Activated CD4-positive, CD25-positive, alpha-beta regulatory T cell treated with anti-CD3 and anti-CD28 coated beads, Interleukin-2, amount 50 U/mL, for 16 hours (primary cell): ENCODE measurements around the gene LY6G6C.
"Not testable (repeated sequence)": the region's sequence is repeated elsewhere in the genome, so short reads cannot be mapped to it uniquely, and the experiment has no call there.

Experiments
- DNase-seq: peaks from one replicate; pipeline ENCODE4 v3.0.0-alpha.2; 2020; ENCODE audit warnings: low read depth, low spot score

The LY6G6C gene

DNA sequence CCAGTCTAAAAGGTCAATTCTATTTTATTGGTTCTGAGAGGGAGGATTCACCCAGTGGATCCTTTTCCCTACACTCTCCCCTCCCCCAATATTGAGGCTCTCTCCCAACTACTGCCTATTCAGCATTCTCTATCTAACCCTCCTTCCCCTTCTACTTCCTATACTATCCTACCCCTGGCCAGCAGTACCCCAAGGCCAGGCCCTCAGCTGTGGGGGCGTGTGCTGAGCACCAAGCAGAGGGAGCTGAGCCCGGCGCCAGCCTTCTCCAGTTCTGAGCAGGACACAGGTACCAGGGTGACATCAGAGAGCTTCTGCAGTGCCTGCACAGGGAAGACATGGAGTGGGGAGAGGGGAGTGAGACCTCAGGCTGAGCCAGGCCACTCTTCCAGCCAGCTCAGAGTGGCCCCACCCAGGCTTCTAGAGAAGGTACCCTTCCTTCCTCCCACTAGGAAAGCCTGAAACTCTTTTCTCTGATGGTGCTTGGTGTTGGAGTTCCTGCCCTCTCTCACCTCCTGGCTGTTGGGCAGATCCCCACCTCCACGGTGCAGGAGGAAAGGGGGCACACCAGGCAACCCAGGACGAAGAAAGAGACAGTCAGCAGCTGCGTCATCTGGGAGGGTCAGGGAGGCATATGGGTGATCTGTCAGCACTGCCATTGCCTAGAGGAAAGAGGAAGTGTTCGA is 5.6 kb upstream of the LY6G6C start:
- DNase-seq = no peak

DNA sequence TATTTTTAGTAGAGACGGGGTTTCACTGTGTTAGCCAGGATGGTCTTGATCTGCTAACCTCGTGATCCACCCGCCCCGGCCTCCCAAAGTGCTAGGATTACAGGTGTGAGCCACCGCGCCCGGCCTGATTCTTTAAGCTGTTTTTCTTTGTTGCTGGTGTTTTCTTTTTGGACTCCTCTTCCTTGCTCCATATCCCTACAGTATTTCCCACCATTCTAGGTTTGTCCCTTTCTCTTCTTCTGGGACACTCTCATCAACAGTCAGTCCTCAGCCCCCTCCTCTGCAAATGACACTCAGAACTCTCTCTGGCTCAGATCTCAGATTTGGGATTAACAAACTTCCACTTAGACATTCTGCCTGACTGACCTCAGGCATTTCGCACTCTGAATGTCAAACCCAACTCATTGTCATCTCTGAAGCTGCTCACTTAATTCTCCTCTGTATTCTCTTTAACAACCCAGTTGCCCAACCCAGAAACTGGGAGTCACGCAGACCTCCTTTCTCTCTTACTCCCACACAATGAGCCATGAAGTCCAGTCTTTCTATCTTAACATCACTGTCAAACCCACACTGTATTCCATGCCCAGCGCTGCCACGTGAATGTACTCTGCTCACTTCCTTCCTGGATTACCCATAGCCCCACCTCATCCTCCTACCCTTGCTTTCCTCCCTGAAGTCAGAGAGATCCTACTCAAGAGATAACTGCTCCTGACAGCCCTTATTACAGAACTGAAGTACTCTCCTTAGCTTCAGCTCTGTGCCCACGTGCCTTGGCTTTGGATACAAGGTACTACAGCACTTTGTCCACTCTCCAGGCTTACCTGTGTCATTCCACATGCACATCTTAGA is 4.2 kb upstream of the LY6G6C start:
- DNase-seq = no peak

DNA sequence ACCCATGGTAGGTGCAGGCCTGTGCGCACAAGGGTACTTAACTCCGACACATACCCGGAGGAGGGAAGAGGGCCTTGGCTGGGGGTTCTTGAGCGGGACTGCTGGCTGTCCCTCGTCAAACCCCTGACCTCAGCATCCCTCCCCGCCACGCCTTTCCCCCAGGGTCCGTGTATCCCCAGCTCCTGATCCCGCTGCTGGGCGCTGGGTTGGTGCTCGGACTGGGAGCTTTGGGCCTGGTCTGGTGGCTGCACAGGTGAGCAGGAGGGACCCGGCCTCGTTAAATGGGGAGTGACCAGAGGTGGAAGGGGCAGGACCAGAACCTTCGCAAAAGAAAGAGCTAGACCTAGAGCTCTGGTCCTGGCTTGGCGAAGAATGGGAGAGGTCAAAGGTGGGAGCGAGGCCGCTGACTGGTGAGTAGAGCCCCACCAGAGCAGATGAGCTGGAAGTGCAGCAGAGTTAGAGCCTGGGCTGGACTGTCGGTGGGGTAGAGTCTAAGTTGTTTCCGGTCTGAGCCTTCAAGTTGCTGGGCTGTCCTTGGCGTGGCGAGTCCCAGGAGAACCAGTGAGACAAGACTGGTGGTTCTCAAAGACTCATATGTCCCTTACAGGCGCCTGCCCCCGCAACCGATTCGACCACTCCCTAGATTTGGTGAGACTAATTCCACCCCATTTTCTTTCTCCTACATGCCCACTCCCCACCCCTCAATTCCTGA is 2.6 kb upstream of the LY6G6C start:
- no peak for DNase-seq

DNA sequence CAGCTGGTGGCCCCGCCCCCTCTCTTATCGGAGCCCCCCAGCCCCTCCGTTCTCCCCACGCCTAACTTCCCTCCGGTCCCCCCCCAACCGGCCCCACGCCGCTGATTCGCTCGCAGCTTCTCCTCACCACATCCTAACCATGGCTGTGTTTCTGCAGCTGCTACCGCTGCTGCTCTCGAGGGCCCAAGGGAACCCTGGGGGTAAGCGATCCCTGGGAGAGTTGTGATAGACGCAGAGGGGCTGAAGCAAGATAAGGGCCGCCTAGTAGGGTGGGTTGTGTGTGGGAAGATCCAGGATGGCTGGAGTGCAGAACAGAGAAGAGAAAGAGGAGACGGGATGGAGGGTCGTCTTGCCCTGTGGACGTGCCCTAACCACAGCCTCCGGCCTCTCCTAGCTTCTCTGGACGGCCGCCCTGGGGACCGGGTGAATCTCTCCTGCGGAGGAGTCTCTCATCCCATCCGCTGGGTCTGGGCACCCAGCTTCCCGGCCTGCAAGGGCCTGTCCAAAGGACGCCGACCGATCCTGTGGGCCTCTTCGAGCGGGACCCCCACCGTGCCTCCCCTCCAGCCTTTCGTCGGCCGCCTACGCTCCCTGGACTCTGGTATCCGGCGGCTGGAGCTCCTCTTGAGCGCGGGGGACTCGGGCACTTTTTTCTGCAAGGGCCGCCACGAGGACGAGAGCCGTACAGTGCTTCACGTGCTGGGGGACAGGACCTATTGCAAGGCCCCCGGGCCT is 1.9 kb upstream of the LY6G6C start, which contains the start of gene MPIG6B:
Gene MPIG6B (plus strand): TSS at position 129 of the 735 bp plus-strand sequence. CDS start 11 bp downstream, at position 140.
- DNase-seq = no peak

GRCh38 chr6:31722173-31722572 is 627 bp upstream of the LY6G6C start:
- no peak for DNase-seq

GRCh38 chr6:31720196-31720770 is 1.3 kb downstream of the LY6G6C start:
- no peak for DNase-seq

- DNase-seq = no peak
These were observed 2.5 kb downstream of the LY6G6C start for GRCh38 chr6:31719001-31719400.

DNA sequence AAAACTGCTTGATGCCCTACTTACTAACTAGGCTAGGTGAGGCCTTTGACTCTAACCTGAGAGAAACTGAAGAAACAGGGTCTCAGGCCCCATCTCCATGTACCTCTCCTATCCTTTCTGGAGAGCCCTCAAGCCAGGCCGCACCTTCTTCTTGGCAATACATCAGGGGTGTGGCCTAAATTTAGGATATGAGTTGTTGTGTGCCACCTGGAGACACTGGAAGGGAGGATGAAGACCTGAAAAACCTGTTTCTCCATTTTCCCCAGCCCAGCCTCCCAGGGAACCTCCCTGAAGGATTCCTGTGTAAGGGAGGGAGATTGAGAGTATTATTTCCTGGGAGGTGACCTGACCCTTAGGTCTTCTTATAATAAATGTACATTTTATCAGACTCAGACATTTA is 3.3 kb downstream of the LY6G6C start:
- DNase-seq = no peak

DNA sequence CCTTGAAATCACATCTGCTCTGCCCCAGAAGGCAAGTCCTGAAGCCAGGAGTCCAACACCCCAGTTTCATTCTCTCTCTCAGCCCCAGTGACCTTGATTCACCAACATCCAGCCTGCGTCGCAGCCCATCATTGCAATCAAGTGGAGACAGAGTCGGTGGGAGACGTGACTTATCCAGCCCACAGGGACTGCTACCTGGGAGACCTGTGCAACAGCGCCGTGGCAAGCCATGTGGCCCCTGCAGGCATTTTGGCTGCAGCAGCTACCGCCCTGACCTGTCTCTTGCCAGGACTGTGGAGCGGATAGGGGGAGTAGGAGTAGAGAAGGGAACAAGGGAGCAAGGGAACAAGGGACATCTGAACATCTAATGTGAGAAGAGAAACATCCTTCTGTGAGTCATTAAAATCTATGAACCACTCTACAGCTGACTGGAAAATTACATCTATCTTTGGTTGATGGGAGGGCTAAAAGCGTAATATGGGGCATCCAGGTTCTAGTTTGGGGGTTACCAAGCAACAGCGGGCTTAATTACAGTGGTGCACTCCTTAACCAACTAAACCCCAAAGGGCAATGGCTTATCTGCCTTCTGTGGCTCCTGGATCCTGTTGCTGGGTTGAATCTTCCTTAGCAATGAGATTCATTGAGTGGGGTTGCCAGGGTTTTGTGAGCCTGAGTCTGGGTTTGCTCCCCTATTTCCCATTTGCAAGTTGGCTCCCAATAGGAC is 3.9 kb downstream of the LY6G6C start:
- DNase-seq = no peak

GRCh38 chr6:31715022-31715958 is 6.3 kb downstream of the LY6G6C start, which contains the start of gene LY6G6D:
Gene LY6G6D (plus strand): TSS chr6:31715348. CDS start chr6:31715356, 8 bp downstream.
- no peak for DNase-seq

- DNase-seq = no peak
These were observed 7.4 kb downstream of the LY6G6C start for GRCh38 chr6:31713991-31714684.

- no peak for DNase-seq
These were observed 8.1 kb downstream of the LY6G6C start for GRCh38 chr6:31713465-31713864.

DNA sequence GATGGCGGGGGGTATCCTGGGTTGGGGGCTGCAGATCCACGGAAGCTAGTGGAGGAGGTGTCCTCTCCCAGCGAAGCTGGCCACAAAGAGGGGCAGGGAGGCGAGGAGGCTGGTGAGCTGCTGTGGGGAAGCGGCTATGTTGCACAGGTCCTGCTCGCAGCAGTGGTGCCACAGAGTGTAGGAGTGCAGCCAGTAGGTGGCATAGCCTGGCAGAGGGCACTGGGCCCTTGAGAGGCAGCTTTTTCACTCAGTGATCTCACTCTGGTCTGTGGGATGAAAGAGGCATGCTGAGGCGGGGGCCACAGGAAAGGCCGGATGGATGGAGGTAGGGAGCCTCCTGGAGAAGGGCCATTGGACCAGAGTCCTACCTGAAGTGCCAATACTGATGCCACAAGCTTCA is 9.2 kb downstream of the LY6G6C start:
- no peak for DNase-seq

- no peak for DNase-seq
These were observed 10.3 kb downstream of the LY6G6C start for GRCh38 chr6:31711233-31711632.

- DNase-seq = no peak
These were observed 10.9 kb downstream of the LY6G6C start for GRCh38 chr6:31710523-31711219.

GRCh38 chr6:31709157-31709556 is 12.4 kb downstream of the LY6G6C start:
- not testable (repeated sequence) for DNase-seq

DNA sequence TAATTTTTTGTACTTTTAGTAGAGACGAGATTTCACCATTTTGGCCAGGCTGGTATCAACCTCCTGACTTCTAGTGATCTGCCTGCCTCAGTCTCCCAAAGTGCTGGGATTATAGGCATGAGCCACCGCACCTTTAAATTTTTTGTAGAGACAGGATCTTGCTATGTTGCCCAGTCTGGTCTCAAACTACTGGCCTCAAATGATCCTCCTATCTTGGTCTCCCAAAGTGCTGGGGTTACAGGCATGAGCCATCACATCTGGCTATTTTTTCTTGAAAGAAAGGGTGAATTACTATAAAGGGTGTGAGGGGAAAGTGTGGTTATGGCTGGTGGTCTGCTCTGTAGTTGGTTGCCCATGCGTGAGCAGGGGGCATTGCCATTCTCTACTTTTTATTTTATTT is 13.3 kb downstream of the LY6G6C start:
- no peak for DNase-seq

- no peak for DNase-seq
These were observed 13.8 kb downstream of the LY6G6C start for GRCh38 chr6:31707701-31708100.
